ENCODE measurements around the gene RPS16. TPM values are rescaled to one million over a fixed set of nuclear protein-coding genes. Genes with fewer than 3 reads are reported as not detected.

The RPS16 gene
- total and polyA plus RNA-seq, 9 of the 15 experiments (the other 6 are each of a cell fraction or from before 2014, with no cell fraction given) = 82.6 to 3,671 (median 2,204) TPM

GRCh38 chr19:39401549-39402345 is 34.0 kb downstream of the RPS16 start (continued):
- TF ChIP-seq ATF3 (IDR thresholded peaks at IDR 0.05) (no peak; the same call in 1 of the 2 replicates), ATF3 (CRISPR knock-in tag; conservative IDR thresholded peaks at IDR 0.05) (no peak), DDX20 (tag; IDR thresholded peaks at IDR 0.05; ENCODE audit: low read depth) (no peak), TSHZ1 (CRISPR knock-in tag; IDR thresholded peaks at IDR 0.05) (no peak), BDP1 (IDR thresholded peaks at IDR 0.05; ENCODE audit: insufficient read depth, insufficient read length) (no peak), FOXA1 (IDR thresholded peaks at IDR 0.05; ENCODE audit: borderline replicate concordance) (no peak), PURB (CRISPR knock-in tag; IDR thresholded peaks at IDR 0.05; ENCODE audit: low read depth) (no peak), PHF21A (IDR thresholded peaks at IDR 0.05; ENCODE audit: borderline replicate concordance, low read depth) (no peak), NR0B1 (IDR thresholded peaks at IDR 0.05; ENCODE audit: partially characterized antibody) (no peak), PBX2 (CRISPR knock-in tag; IDR thresholded peaks at IDR 0.05; ENCODE audit: low read depth) (no peak), PBX2 (tag; conservative IDR thresholded peaks at IDR 0.05; ENCODE audit: low read depth) (no peak), TRIM24 (IDR thresholded peaks at IDR 0.05) (0 out of 4 replicates have a peak, but pooled peaks of 1 of the 2 experiments have one; percentile 8), ZNF668 (CRISPR knock-in tag; IDR thresholded peaks at IDR 0.05) (no peak), KHSRP (IDR thresholded peaks at IDR 0.05) (no peak), GATAD2B (IDR thresholded peaks at IDR 0.05; ENCODE audit: borderline replicate concordance) (no peak), FUS (optimal IDR thresholded peaks at IDR 0.05; ENCODE audit: low read depth, low read length) (no peak), HMGXB4 (CRISPR knock-in tag; IDR thresholded peaks at IDR 0.05) (no peak; the same call in 1 of the 2 replicates)

Data from K562 (cell line).